MM.1S (cell line): ENCODE results near the gene LRMDA.

ENCODE experiments used
- DNase-seq: peaks from one replicate; pipeline ENCODE4 v3.0.0-alpha.2; 2015
- H2AFZ ChIP-seq: fragments of 300-600 bp; sonication (generic); 2 replicates; pipeline ENCODE4 v1.6.0; 2016; ENCODE audit warnings: antibody characterized with exemption, low read length
- H3F3A ChIP-seq: fragments of 300-600 bp; sonication (generic); 2 replicates; pipeline ENCODE4 v1.6.1; 2016; ENCODE audit warnings: mild to moderate bottlenecking, antibody characterized with exemption, low read length, moderate library complexity, mixed read lengths; ENCODE audit not compliant: insufficient read depth
- H3K27ac ChIP-seq: fragments of 300-600 bp; sonication (generic); 2 replicates; pipeline ENCODE4 v1.5.1; 2016; ENCODE audit warnings: mild to moderate bottlenecking, low read length
- H3K27me3 ChIP-seq: fragments of 300-600 bp; sonication (generic); replicated peaks from 2 replicates; pipeline ENCODE4 v1.6.0; 2016; ENCODE audit warnings: low read length; ENCODE audit not compliant: insufficient read depth
- H3K36me3 ChIP-seq: fragments of 300-600 bp; sonication (generic); replicated peaks from 2 replicates; pipeline ENCODE4 v1.6.1; 2016; ENCODE audit warnings: mild to moderate bottlenecking, low read length, mixed read lengths; ENCODE audit not compliant: insufficient read depth
- H3K4me1 ChIP-seq: fragments of 300-600 bp; sonication (generic); 2 replicates; pipeline ENCODE4 v1.6.1; 2016; ENCODE audit warnings: low read length, mixed read lengths
- H3K4me2 ChIP-seq: fragments of 300-600 bp; sonication (generic); 2 replicates; pipeline ENCODE4 v1.6.0; 2016; ENCODE audit warnings: low read depth, low read length
- H3K4me3 ChIP-seq: fragments of 300-600 bp; sonication (generic); 2 replicates; pipeline ENCODE4 v1.5.1; 2016; ENCODE audit warnings: low read length, mixed read lengths
- H3K79me2 ChIP-seq: fragments of 300-600 bp; sonication (generic); 2 replicates; pipeline ENCODE4 v1.6.1; 2016; ENCODE audit warnings: mixed run types, low read length, mixed read lengths
- H3K9ac ChIP-seq: fragments of 300-600 bp; sonication (generic); 2 replicates; pipeline ENCODE4 v1.6.1; 2016; ENCODE audit warnings: low read length, mixed read lengths
- H3K9me2 ChIP-seq: fragments of 300-600 bp; sonication (generic); replicated peaks from 2 replicates; pipeline ENCODE4 v1.6.1; 2016; ENCODE audit warnings: mild to moderate bottlenecking, low read length, mixed read lengths; ENCODE audit not compliant: insufficient read depth
- H3K9me3 ChIP-seq: fragments of 300-600 bp; sonication (generic); replicated peaks from 2 replicates; pipeline ENCODE4 v1.6.1; 2016; ENCODE audit warnings: mild to moderate bottlenecking, low read length, mixed read lengths; ENCODE audit not compliant: insufficient read depth
- H4K20me1 ChIP-seq: fragments of 300-600 bp; sonication (generic); 2 replicates; pipeline ENCODE4 v1.6.1; 2016; ENCODE audit warnings: mild to moderate bottlenecking, low read length, moderate library complexity, mixed read lengths; ENCODE audit not compliant: insufficient read depth
- CTCF ChIP-seq: fragments of 300-600 bp; sonication (generic); IDR thresholded peaks from 2 replicates; pipeline ENCODE4 v1.5.1; 2016; ENCODE audit warnings: antibody characterized with exemption, low read length, mixed read lengths
- EZH2 ChIP-seq: fragments of 300-600 bp; sonication (generic); optimal IDR thresholded peaks from 2 replicates; pipeline ENCODE3; 2017; ENCODE audit warnings: low read depth, mild to moderate bottlenecking, antibody characterized with exemption, low read length, mixed read lengths
- EZH2phosphoT487 ChIP-seq: fragments of 300-600 bp; sonication (generic); IDR thresholded peaks from 2 replicates; pipeline ENCODE4 v1.6.1; 2018; ENCODE audit warnings: antibody characterized with exemption, low read length

LRMDA gene

DNA sequence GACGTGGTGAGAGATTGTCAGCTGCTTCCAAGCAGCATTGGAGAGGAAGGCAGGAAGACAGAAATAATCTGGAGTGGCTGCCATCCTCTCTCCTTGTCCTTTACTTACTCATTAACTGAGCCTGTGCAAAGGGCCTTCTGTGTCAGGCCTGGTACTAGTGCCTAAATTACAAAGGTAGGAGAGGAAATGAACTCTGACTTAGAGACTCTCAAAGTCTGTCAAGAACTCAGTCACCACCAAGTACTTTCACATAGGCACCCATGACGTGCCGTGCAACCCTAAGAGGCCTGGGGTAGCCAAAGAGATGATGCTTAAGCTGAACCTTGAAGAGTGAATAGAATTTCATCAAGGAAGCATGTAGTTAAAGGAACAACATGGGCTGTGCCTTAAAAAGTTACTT is 866.9 kb downstream of the LRMDA start:
- Histone ChIP-seq H3K4me2 (no peak overlapping the region), H3K9me3 (no peaks in the 10 kb centered on the region), H3K36me3 (no peaks in the 10 kb centered on the region), H3F3A (no peaks in the 10 kb centered on the region), H4K20me1 (no peaks in the 10 kb centered on the region), H3K27me3 (no peaks in the 10 kb centered on the region), H3K4me3 (no peak overlapping the region), H3K4me1 (no peaks in the 10 kb centered on the region), H3K79me2 (no peaks in the 10 kb centered on the region), H3K9ac (no peak overlapping the region), H3K27ac (no peak overlapping the region), H3K9me2 (no peaks in the 10 kb centered on the region), H2AFZ (no peak overlapping the region)
- DNase-seq: no peak
- no peak for TF ChIP-seq EZH2
- no peak for TF ChIP-seq CTCF
- no peak for TF ChIP-seq EZH2phosphoT487

DNA sequence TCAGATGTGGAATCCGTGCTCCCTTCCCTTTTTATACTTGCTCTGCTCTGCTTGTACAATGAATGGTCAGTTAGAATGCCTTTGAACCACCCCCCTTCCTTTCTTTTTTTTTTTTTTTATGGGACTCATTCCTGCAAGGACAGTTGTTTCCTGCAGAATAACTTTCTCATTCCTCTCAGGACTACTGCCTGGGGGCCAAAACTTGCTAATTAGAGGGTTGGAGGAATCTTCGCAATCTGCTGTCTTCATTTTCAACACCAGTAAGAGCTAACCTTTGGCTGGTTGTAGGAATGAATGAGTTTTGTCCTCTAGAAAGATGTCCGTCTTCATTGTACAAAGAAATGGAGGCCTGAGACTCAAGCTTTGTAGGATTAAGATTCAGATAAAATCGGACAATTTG is 868.1 kb downstream of the LRMDA start:
- Histone ChIP-seq H2AFZ (no peak overlapping the region), H3K4me3 (no peak overlapping the region), H3K9me2 (no peaks in the 10 kb centered on the region), H3F3A (no peaks in the 10 kb centered on the region), H3K4me1 (no peaks in the 10 kb centered on the region), H3K36me3 (no peaks in the 10 kb centered on the region), H3K79me2 (no peaks in the 10 kb centered on the region), H3K4me2 (no peak overlapping the region), H3K9ac (no peak overlapping the region), H3K27ac (no peak overlapping the region), H4K20me1 (no peaks in the 10 kb centered on the region), H3K9me3 (no peaks in the 10 kb centered on the region), H3K27me3 (no peaks in the 10 kb centered on the region)
- no peak for DNase-seq
- TF ChIP-seq CTCF (no peak), EZH2 (no peak), EZH2phosphoT487 (no peak)

- no peaks in the 10 kb centered on the region for H3F3A ChIP-seq
- H3K4me3 ChIP-seq: no peak overlapping the region
- no peaks in the 10 kb centered on the region for H4K20me1 ChIP-seq
- H3K9me2 ChIP-seq: no peaks in the 10 kb centered on the region
- no peaks in the 10 kb centered on the region for H3K79me2 ChIP-seq
- H3K27me3 ChIP-seq: no peaks in the 10 kb centered on the region
- H2AFZ ChIP-seq: no peak overlapping the region
- H3K4me1 ChIP-seq: no peaks in the 10 kb centered on the region
- no peak overlapping the region for H3K9ac ChIP-seq
- DNase-seq: no peak
- H3K4me2 ChIP-seq: no peak overlapping the region
- no peak overlapping the region for H3K27ac ChIP-seq
- no peaks in the 10 kb centered on the region for H3K9me3 ChIP-seq
- TF ChIP-seq EZH2phosphoT487 (no peak), EZH2 (no peak), CTCF (no peak)
- H3K36me3 ChIP-seq: no peaks in the 10 kb centered on the region
These were observed 869.8 kb downstream of the LRMDA start for GRCh38 chr10:76301211-76301610.
